ENCODE measurements around the gene LPP. TPM values are rescaled to one million over a fixed set of nuclear protein-coding genes. Genes with fewer than 3 reads are reported as not detected.

Gene LPP
- total and polyA plus RNA-seq, 2 of the 4 experiments (the other 2 are of a cell fraction): 16.0 to 130 TPM

DNA sequence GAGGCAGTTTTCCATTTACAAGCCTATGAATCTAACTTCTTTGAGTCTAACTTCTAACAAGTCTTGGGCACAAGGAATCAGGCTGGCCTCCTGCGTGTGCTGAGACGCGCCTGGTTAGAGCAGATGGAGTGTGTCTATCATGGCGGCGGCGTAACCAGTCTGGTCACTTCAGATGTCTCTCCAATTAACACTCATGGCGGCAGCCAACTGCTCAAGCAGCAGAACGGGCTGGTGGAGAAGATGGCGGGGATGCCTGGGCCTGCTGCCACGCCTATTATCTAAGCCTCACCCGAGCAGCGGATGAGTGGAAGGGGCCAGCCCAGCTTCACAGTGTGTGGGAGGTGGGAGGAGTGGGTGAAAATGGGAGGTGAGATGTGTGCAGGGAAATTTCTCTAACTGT, 771.4 kb downstream of the LPP start:
- ChIA-PET POLR2A (ENCODE audit: unreplicated experiment) (no interaction called here), CTCF (no interaction called here)
- intact Hi-C loops (cut with micrococcal nuclease): no loop called here
- Histone ChIP-seq H2BK15ac (ENCODE audit: low read depth, low read length) (no peak overlapping the region), H3K56ac (ENCODE audit: extremely low read depth, insufficient read depth, low read length) (no peak overlapping the region), H4K5ac (ENCODE audit: low read depth, low read length) (no peak overlapping the region), H3K18ac (ENCODE audit: low read depth, low read length) (no peak overlapping the region), H4K91ac (ENCODE audit: insufficient read depth, low read depth, low read length) (no peak overlapping the region), H3K9ac (ENCODE audit: low read depth, low read length) (no peak overlapping the region), H3K36me3 (ENCODE audit: control insufficient read depth, insufficient read depth, low read length) (no peaks in the 10 kb centered on the region), H3K4ac (ENCODE audit: low read depth, low read length) (no peak overlapping the region), H2BK20ac (ENCODE audit: low read depth, low read length) (no peak overlapping the region), H3K4me2 (ENCODE audit: low read depth, low read length) (no peak overlapping the region), H2AFZ (replicated peaks; ENCODE audit: low read length, poor library complexity) (no peak overlapping the region), H2BK120ac (ENCODE audit: low read depth, low read length) (no peak overlapping the region), H3K27me3 (ENCODE audit: control insufficient read depth, insufficient read depth, low read length) (no peaks in the 10 kb centered on the region), H3K27ac (ENCODE audit: insufficient read depth, low read length) (no peak overlapping the region), H2AK9ac (replicated peaks; ENCODE audit: low read depth, low read length, poor library complexity) (no peak overlapping the region), H3K9me1 (ENCODE audit: insufficient read depth, low read length) (no peaks in the 10 kb centered on the region; the same call in 1 of the 2 replicates), H4K8ac (ENCODE audit: low read depth in 2 of 2, low read length in 2 of 2) (no peak overlapping the region), H3K79me1 (ENCODE audit: low read depth in 1 of 2, low read length in 2 of 2) (no peaks in the 10 kb centered on the region), H3K4me1 (ENCODE audit: control insufficient read depth, insufficient read depth, low read length) (peaks cover 3% of the 10 kb centered on the region; the same call in 1 of the 2 replicates), H3K23ac (ENCODE audit: low read depth, low read length) (no peak overlapping the region), H2AK5ac (ENCODE audit: low read depth, low read length) (no peak overlapping the region), H3K4me3 (ENCODE audit: insufficient read depth, low read depth, low read length) (no peak overlapping the region), H2BK5ac (ENCODE audit: low read depth, low read length, poor library complexity, severe bottlenecking) (no peak overlapping the region), H3K9me3 (ENCODE audit: control insufficient read depth, insufficient read depth, low read length) (peaks cover under 1% of the 10 kb centered on the region; the same call in 1 of the 2 replicates), H3K14ac (replicated peaks; ENCODE audit: low read depth, low read length) (no peak overlapping the region), H4K20me1 (ENCODE audit: insufficient read depth, low read length) (no peaks in the 10 kb centered on the region)
- WGBS, 2 experiments (ENCODE audit: extremely low coverage in 2 of 2, insufficient read length in 1 of 2): no CpG with 5 or more reads among the region's 12 CpGs
- no peak for DNase-seq
- dilution Hi-C loops (cut with HindIII; ENCODE audit: low sequenced_read_pairs, unreplicated experiment): no loop called here
- TF ChIP-seq SMC3 (IDR thresholded peaks at IDR 0.05; ENCODE audit: low read depth, low read length) (no peak), RAD21 (IDR thresholded peaks at IDR 0.05; ENCODE audit: low read length) (no peak), POLR2A (IDR thresholded peaks at IDR 0.05; ENCODE audit: low read depth, low read length) (no peak), CEBPB (IDR thresholded peaks at IDR 0.05; ENCODE audit: low read depth, low read length) (no peak)
- BruUV-seq (replicated peaks): no TSS peak
- no peak for ATAC-seq (ENCODE audit: low read depth)
- in situ Hi-C loops (cut with MboI; ENCODE audit: low sequenced_read_pairs): no loop called here
